CD14-positive monocyte (primary cell): ENCODE results near the gene PRPF18. TPM values are rescaled to one million over a fixed set of nuclear protein-coding genes. Genes with fewer than 3 reads are reported as not detected.

ENCODE experiments used
- DNase-seq, 3 donors: peaks; one replicate each; pipeline ENCODE4 v3.0.0-alpha.2; 2011 to 2022
- H2AFZ ChIP-seq: 2 replicates; pipeline ENCODE4 v1.6.0; 2012; ENCODE audit warnings: mild to moderate bottlenecking, low read depth, low read length, inconsistent platforms; ENCODE audit not compliant: insufficient read depth, poor library complexity, severe bottlenecking
- H3K27ac ChIP-seq, 2 donors: 1 replicate in 1 of 2; 2 replicates in 1 of 2; pipeline ENCODE4 v1.5.1; 2012 to 2013; ENCODE audit warnings: low read length in 2 of 2, control low read depth in 1 of 2, inconsistent platforms in 1 of 2, low read depth in 1 of 2, mild to moderate bottlenecking in 1 of 2
- H3K27me3 ChIP-seq, 2 donors: one replicate each; pipeline versions ENCODE4 v1.6.0 to v1.6.1; 2011 to 2013; ENCODE audit warnings: low read length in 2 of 2; ENCODE audit not compliant: control insufficient read depth in 2 of 2, insufficient read depth in 2 of 2
- H3K36me3 ChIP-seq, 2 donors: replicated peaks in 1 of 2; 1 replicate in 1 of 2; 2 replicates in 1 of 2; pipeline versions ENCODE4 v1.5.1 to v1.6.1; 2012 to 2013; ENCODE audit warnings: low read length in 2 of 2, control low read depth in 1 of 2, inconsistent platforms in 1 of 2, mild to moderate bottlenecking in 1 of 2; ENCODE audit not compliant: insufficient read depth in 2 of 2, control insufficient read depth in 1 of 2
- H3K4me1 ChIP-seq, 2 donors: 1 replicate in 1 of 2; 2 replicates in 1 of 2; pipeline versions ENCODE4 v1.5.1 to v1.6.1; 2012 to 2013; ENCODE audit warnings: low read length in 2 of 2, control low read depth in 1 of 2, inconsistent platforms in 1 of 2, mild to moderate bottlenecking in 1 of 2, moderate library complexity in 1 of 2; ENCODE audit not compliant: insufficient read depth in 2 of 2, control insufficient read depth in 1 of 2
- H3K4me2 ChIP-seq: replicated peaks from 2 replicates; pipeline ENCODE3; 2012; ENCODE audit warnings: low read length, moderate library complexity, mild to moderate bottlenecking; ENCODE audit not compliant: poor library complexity, severe bottlenecking; ENCODE audit errors: extremely low read depth
- H3K4me3 ChIP-seq, 3 experiments: fragments of 200-600 bp in 1 of 3; sonication (generic) in 1 of 3; replicated peaks in 1 of 3; 1 replicate in 2 of 3; 2 replicates in 1 of 3; pipeline ENCODE4 v1.5.1; 2011 to 2013; ENCODE audit warnings: low read length in 3 of 3, mild to moderate bottlenecking in 3 of 3, control low read depth in 2 of 3, low read depth in 2 of 3, inconsistent platforms in 1 of 3, moderate library complexity in 1 of 3
- H3K79me2 ChIP-seq: 2 replicates; pipeline ENCODE4 v1.6.0; 2012; ENCODE audit warnings: mild to moderate bottlenecking, control low read depth, inconsistent platforms, low read length, moderate library complexity; ENCODE audit not compliant: insufficient read depth
- H3K9ac ChIP-seq: 2 replicates; pipeline ENCODE4 v1.6.0; 2017; ENCODE audit warnings: low read length, mild to moderate bottlenecking; ENCODE audit not compliant: insufficient read depth, poor library complexity, severe bottlenecking
- H3K9me3 ChIP-seq, 2 donors: replicated peaks in 1 of 2; 1 replicate in 1 of 2; 2 replicates in 1 of 2; pipeline versions ENCODE4 v1.5.1 to v1.6.1; 2012 to 2013; ENCODE audit warnings: low read length in 2 of 2, control low read depth in 1 of 2; ENCODE audit not compliant: control insufficient read depth in 1 of 2, insufficient read depth in 1 of 2
- H4K20me1 ChIP-seq: 2 replicates; pipeline ENCODE4 v1.6.0; 2012; ENCODE audit warnings: mild to moderate bottlenecking, low read length, control low read depth, moderate library complexity; ENCODE audit not compliant: insufficient read depth
- H3K27ac Mint-ChIP-seq, 7 donors: one replicate each; pipeline ENCODE4 v1.8.0; 2020; ENCODE audit warnings: mild to moderate bottlenecking in 7 of 7, mixed read lengths in 7 of 7, moderate library complexity in 6 of 7, inconsistent platforms in 2 of 7
- H3K27me3 Mint-ChIP-seq, 3 donors: one replicate each; pipeline ENCODE4 v1.8.0; 2021 to 2022; ENCODE audit warnings: low read depth in 3 of 3, mild to moderate bottlenecking in 3 of 3, mixed read lengths in 3 of 3, moderate library complexity in 3 of 3, inconsistent platforms in 1 of 3
- H3K36me3 Mint-ChIP-seq, 2 donors: one replicate each; pipeline ENCODE4 v1.8.0; 2020; ENCODE audit warnings: mixed read lengths in 2 of 2, inconsistent platforms in 1 of 2, mild to moderate bottlenecking in 1 of 2
- H3K4me1 Mint-ChIP-seq: one replicate; pipeline ENCODE4 v1.8.0; 2020; ENCODE audit warnings: mild to moderate bottlenecking, mixed read lengths
- H3K4me3 Mint-ChIP-seq, 2 donors: one replicate each; pipeline ENCODE4 v1.8.0; 2020; ENCODE audit warnings: mild to moderate bottlenecking in 2 of 2, mixed read lengths in 2 of 2, moderate library complexity in 1 of 2
- H3K9me3 Mint-ChIP-seq, 7 donors: one replicate each; pipeline ENCODE4 v1.8.0; 2020 to 2022; ENCODE audit warnings: mixed read lengths in 7 of 7, mild to moderate bottlenecking in 6 of 7, moderate library complexity in 6 of 7, inconsistent platforms in 2 of 7
- CTCF ChIP-seq: fragments of 200-600 bp; IDR thresholded peaks from one replicate; pipeline ENCODE4 v1.8.0; 2022; ENCODE audit warnings: antibody characterized with exemption, mild to moderate bottlenecking
- WGBS: methylation state at CpG from one replicate; pipeline ENCODE4 v1.1.5; 2013; ENCODE audit warnings: missing lambda C conversion rate; ENCODE audit not compliant: insufficient coverage; 5-methylcytosine and 5-hydroxymethylcytosine counted together
- intact Hi-C, 2 donors: fragments of 100-400 bp; cut with micrococcal nuclease; formaldehyde crosslinking; loops; one replicate each; pipeline versions ENCODE4 v1.15.0 to v1.15.1; 2023
- polyA plus RNA-seq, 3 donors: library from polyadenylated mRNA; depleted of rRNA in 1 of 3; unstranded in 2 of 3; stranded (reverse) in 1 of 3; fragments of 300-500 nt in 2 of 3; fragments of >200 nt in 1 of 3; fragmentation: Illumina TruSeq in 2 of 3; gene quantifications; 1 replicate in 2 of 3; 2 replicates in 1 of 3; pipeline ENCODE4 v1.2.3, GENCODE V29; 2012 to 2021

Gene PRPF18
- polyA plus RNA-seq, 3 donors = 13.8 to 31.4 (median 26.8) TPM

GRCh38 chr10:13542533-13542932 lies 44.2 kb upstream of the PRPF18 start:
- Mint-ChIP-seq H3K9me3 (peaks cover 0 to 2% (median 0%) of the 10 kb centered on the region in 7 donors), H3K27ac (no peak overlapping the region), H3K36me3 (no peaks in the 10 kb centered on the region), H3K27me3 (peaks cover 12 to 21% (median 21%) of the 10 kb centered on the region in 3 donors), H3K4me3 (no peak overlapping the region), H3K4me1 (no peaks in the 10 kb centered on the region)
- intact Hi-C loops = no loop called here
- no peaks in the 10 kb centered on the region for H3K79me2 ChIP-seq
- H3K36me3 ChIP-seq = no peaks in the 10 kb centered on the region
- no peaks in the 10 kb centered on the region for H3K9me3 ChIP-seq
- H2AFZ ChIP-seq = no peak overlapping the region
- DNase-seq = no peak
- no peaks in the 10 kb centered on the region for H3K4me1 ChIP-seq
- H3K4me3 ChIP-seq = no peak overlapping the region
- H3K9ac ChIP-seq = no peak overlapping the region
- no peak for TF ChIP-seq CTCF
- no peak overlapping the region for H3K27ac ChIP-seq
- H4K20me1 ChIP-seq = no peaks in the 10 kb centered on the region
- WGBS = 86% methylated on average over 1 of the region's 5 CpGs
- no peak overlapping the region for H3K4me2 ChIP-seq
- peaks cover 6 to 15% of the 10 kb centered on the region in 2 donors for H3K27me3 ChIP-seq

- no peak overlapping the region for H3K9ac ChIP-seq
- no peaks in the 10 kb centered on the region for H3K36me3 Mint-ChIP-seq
- no peak overlapping the region for H3K4me3 Mint-ChIP-seq
- H3K27me3 Mint-ChIP-seq = peaks cover 4 to 12% (median 6%) of the 10 kb centered on the region in 3 donors
- H3K9me3 ChIP-seq = peaks cover 8% of the 10 kb centered on the region in 2 donors
- intact Hi-C loops = no loop called here
- no peaks in the 10 kb centered on the region for H4K20me1 ChIP-seq
- no peak for TF ChIP-seq CTCF
- H3K27ac Mint-ChIP-seq = no peak overlapping the region
- WGBS = no CpG with 5 or more reads among the region's 2 CpGs
- peaks cover 8 to 28% (median 23%) of the 10 kb centered on the region in 7 donors for H3K9me3 Mint-ChIP-seq
- no peak overlapping the region for H3K4me3 ChIP-seq
- H3K36me3 ChIP-seq = no peaks in the 10 kb centered on the region
- H3K27ac ChIP-seq = no peak overlapping the region
- no peaks in the 10 kb centered on the region for H3K4me1 Mint-ChIP-seq
- H3K4me2 ChIP-seq = no peak overlapping the region
- no peak overlapping the region for H2AFZ ChIP-seq
- no peaks in the 10 kb centered on the region for H3K79me2 ChIP-seq
- no peaks in the 10 kb centered on the region for H3K4me1 ChIP-seq
- H3K27me3 ChIP-seq = peaks cover 0 to 4% of the 10 kb centered on the region in 2 donors
- no peak for DNase-seq
These were observed 36.0 kb upstream of the PRPF18 start for GRCh38 chr10:13550802-13551201.
